ENCODE results near the gene CMC1.

DNA sequence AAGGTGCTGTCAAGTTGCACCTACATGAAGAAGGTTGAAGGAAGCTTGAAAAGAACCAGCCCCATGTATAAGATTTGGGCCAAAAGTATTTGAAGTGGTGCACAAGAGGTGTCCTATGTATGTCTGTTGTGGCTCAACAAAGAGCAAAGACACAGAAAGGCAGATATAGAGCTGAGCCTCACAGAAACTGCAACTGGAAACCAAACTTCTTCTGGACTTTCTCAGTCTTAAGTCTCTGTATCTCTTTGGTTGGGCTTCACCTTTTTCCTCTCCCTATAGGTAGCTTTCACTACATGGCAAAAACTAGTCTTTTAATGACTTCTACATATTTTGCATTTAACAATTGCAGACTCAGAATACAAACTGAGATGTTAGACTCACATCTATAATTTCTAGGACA, 8.8 kb upstream of the CMC1 start:
- TF ChIP-seq EZH2 (IDR thresholded peaks at IDR 0.05; ENCODE audit: borderline replicate concordance, low read depth, low read length, severe bottlenecking) = no peak
- no peak for TF ChIP-seq CTCF (IDR thresholded peaks at IDR 0.05; ENCODE audit: borderline replicate concordance, extremely low read depth, low read length, poor library complexity, severe bottlenecking)
